GM19467 (cell line): ENCODE data around the gene WNK3.

Experiments used
- ATAC-seq: cut with Tn5 transposase; IDR thresholded peaks from one replicate; pipeline ENCODE4 v1.9.1; 2021; ENCODE audit warnings: mild to moderate bottlenecking, moderate library complexity; ENCODE audit not compliant: unreplicated experiment

WNK3 gene

DNA sequence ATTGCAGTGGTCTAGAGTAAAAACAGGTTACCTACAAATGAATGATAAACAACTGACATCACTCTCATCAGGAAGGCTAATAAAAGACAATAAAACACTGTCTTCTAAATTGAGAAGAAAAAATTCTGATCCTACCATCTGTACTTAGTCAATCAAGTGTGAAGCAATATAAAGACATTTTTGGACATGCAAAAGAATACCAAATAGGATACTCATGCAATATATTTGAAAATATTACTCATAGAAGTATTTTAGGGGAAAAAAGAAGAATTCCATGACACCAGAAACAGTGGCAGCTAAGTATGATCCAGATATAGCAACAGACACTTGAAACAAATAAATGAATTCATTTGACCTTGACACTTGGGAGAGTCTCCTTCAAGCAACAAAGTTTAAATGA lies 111.0 kb downstream of the WNK3 start:
- no peak for ATAC-seq

DNA sequence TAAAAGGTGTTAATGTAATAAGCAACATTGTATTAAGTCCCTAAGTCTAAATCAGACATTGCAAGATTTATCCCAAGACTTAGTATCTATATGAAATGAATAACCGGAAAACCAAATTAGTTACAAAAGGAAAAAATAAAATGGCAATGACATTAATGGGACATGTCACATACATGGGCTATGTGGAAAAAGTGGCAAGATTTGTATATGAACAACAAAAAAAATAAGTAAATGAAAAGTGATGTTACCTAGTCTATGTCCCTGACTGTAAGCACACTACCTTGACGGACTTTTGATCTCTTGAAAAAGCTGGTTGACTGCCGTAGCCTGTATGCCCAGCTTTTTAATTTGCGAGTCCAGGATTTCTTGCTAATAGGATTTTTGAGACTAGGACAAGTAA lies 119.3 kb downstream of the WNK3 start:
- no peak for ATAC-seq

DNA sequence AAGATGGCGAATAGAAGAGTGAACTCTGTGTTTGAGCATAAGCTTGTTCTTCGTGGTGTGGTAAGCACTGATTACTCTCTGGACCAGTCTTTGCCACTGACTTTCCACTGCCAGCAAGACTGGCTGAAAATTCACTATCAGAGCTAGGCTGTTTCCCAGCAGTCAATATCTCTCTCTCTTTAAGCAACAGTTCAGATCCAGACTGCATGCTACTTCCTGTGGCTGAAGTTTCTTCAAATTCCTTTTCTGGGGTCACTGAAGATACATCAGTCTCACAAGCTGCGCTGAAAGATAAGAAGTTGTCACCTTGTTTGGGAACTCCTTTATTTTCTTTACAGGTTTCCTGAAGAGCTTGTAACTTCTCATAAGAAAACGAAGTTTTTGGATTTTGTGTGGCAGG lies 120.8 kb downstream of the WNK3 start:
- ATAC-seq = no peak

GRCh38 chrX:54230435-54231148 lies 127.3 kb downstream of the WNK3 start:
- no peak for ATAC-seq

- ATAC-seq = no peak
Measured at GRCh38 chrX:54223581-54223980, 134.3 kb downstream of the WNK3 start.

GRCh38 chrX:54213603-54214002 lies 144.2 kb downstream of the WNK3 start:
- no peak for ATAC-seq

DNA sequence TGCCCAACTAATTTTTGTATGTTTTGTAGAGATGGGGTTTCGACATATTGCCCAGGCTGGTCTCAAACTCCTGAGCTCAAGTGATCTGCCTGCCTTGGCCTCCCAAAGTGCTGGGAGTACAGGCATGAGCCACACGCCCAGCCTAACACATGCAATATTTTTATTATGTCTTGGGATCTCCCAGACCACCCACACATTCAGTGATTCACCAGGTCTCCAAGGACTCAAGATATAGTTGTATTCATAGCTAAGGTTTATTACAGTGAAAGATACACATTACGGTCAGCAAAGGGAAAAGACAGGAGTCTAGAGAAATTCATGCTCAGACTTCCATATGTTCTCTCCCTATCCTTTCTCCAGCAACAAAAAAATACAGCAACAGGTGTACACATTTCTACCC lies 149.3 kb downstream of the WNK3 start:
- ATAC-seq = no peak

- no peak for ATAC-seq
Measured at GRCh38 chrX:54198262-54198661, 159.6 kb downstream of the WNK3 start.

DNA sequence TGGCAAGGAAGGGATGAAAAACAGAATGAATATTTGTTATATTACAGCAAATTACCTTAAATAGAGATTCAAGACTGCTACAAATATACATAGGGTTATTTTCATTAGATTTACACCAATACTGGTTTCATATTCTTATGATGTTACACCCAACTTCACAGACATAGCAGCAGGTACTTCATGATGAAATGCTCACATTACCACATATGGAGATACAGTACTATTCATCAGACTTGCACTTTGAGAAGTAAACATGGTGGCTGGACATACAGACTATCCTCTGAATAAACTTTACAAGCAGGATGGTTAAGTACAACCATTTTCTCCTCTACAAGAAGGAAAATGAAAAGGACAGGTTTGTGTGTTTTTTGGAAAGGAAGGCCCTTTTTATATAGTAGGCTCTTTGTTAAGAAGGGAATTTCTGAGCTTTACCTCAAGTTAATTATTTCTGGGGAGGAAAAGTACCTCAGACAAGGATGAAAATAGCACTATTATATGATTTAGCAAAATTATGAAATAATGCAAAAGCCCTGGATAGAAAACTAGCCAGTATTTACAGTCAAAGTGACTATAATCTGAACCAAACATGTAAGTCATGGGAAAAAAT lies 162.8 kb downstream of the WNK3 start:
- ATAC-seq = no peak

DNA sequence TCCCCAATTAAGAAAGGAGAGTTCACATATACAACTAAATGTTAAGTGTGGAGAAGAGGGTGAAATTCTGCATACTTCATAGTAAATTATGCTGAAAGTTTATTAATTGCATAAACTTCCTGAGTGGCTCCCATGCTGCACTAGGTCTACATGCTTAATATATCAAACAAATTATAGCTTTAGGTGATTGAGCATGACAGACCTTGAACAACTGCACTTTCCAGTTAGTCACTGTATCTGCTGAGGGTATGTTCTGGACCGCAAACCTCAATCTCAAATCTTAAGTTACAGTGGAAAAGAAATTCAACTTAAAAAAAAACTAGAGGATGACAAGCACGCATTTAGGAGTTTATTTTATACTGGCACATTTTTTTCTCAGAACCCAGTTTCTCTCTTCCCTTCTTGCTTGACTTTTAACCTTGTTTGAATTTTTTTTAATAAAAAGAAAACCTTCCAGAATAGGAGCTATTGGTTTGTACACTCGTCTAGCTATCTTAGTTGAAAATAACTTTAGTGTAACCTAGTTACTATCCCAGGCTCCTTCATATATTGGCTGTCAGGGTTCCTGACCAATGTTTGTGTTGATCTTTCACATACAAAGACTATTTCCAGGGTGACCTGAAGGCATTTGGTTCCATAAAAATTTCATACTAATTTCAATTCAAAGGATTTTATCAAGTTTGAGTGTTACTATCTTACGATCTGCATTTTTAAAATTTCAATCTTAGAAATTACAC lies 164.6 kb downstream of the WNK3 start:
- no peak for ATAC-seq

DNA sequence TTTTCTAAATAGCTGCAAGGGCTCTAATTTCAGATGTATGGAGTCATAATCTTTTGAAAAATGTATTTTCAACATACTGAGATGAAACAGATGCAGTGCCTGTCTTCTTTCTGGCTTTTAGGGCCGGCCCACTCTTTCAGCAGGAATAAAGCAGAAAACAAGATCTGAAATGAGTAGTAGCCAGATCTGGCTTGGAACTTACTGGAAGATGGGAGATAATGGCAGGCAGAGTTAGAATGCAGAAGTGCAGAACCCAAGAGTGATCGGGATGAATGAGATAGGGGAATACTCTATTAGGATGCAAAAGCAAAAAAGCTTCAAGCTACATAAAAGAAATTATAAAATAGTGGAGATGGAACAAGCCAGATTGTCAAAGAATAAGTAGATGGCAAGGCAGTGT lies 173.4 kb downstream of the WNK3 start:
- no peak for ATAC-seq

DNA sequence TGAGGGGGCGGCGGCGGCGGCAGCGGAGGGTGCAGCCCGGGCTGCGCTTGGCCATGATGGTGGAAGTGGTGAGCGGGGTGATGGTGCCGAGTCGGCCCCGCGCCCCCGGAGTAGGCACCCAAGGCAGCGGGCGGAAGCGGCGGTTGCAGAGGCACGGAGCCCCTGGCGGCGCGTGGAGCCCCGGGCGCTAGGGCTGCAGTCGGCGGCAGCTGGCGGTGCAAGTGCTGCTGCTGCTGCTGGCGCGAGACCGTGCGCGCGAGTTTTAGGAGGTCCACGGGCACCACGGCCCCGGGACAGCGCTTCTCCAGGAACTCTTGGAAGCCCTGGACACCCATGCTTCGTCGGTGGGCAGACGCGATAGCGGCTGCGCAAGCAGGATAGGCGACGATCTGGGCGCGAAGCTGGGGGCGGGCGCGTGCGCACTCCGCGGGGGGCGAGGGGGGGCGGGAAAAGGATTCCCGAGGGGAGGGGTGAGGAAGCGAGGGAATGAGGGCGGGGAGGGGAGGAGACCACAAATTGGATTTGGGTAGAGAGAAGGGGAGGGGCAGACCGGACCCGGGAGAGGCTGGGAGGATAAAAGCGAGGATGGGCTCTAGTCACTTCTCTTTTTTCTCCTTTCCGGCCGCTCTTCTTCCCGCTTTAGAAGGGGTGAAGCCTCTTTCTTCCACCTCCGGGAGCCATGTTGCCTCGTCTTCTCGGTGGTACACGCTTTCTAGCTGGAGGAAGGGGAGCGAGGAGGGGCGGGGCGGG lies 174.8 kb downstream of the WNK3 start, which contains the start of gene FAM120C:
FAM120C (minus strand) TSS at position 391 of the 750 bp plus-strand sequence; CDS start at position 335, 56 bp downstream.
- peak; percentile 30 for ATAC-seq

- peak; percentile 70 for ATAC-seq
Measured at GRCh38 chrX:54182194-54182863, 175.5 kb downstream of the WNK3 start.

GRCh38 chrX:54181202-54181953 lies 176.5 kb downstream of the WNK3 start:
- ATAC-seq = no peak

DNA sequence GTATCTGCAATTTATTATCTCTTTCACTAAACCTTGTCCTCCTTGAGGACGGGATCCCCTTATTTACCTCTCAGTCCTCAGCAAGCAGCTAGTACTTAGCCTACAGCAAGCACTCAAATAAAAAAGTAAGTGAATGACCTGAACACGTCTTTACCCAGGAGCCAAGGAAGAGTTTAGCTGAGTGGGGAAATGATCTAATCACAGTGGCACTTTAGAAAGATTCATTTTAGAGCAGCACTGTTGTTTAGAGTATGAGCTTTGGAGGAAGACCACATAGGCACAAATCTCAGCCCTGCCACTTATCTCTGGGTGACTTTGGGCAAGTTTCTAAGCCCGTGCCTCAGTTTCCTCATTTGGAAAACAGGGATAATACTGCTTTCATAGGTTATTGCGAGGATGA lies 177.4 kb downstream of the WNK3 start:
- no peak for ATAC-seq

DNA sequence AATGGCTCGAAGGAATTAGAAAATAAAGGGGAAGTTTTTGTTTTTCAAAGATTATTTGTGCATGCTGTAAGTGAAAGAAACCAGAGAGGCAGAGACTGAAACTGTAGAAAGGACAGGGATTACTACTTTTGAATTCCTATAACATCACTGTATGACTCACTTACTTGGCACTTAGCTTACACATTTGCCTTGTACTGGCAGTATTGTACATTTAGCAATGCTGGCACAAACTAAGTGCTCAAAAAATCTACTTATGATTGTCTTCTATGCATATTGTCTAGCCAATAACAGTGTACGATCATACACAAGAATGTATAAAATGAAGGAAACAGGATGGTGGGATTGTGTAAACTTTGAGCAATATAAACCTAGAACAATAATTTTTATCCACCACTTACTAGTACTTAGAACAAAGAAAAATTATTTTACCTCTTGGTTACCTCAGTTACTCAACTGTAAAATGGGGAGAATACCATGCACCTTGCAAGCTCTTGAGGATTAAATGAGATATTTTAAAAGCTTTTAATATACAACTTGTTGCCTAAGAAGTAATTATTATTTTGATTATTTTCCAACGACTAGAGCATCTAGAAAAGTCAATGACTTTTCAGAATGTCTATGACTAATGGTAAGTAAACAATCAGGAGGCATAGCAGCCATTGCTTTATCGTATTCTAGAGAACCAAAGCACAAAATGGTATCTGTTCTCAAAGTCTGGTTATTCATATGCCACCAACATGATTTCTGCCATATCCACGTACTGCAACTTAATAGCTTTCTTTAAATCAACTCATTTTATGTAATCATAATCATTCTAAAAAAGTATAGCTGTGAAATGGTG lies 179.5 kb downstream of the WNK3 start:
- ATAC-seq = no peak

DNA sequence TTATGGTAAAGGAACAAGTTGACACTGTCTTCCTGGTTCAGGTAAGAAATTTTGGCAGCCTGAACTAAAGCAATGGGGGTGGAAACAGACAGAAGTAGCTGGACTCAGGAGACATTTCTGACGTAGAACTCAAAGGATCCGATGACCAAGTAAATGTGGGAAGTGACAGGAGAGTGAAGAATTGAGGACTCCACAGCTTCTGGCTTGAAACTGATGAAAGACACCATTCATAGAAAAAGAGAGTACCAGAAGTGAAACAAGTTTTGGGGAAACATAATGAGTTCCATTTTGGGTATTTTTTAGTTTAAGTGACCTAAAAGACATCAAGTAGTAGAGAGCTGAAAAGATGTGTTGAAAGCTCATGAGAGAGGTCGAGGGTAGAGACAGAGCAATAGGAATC lies 180.5 kb downstream of the WNK3 start:
- ATAC-seq = no peak

DNA sequence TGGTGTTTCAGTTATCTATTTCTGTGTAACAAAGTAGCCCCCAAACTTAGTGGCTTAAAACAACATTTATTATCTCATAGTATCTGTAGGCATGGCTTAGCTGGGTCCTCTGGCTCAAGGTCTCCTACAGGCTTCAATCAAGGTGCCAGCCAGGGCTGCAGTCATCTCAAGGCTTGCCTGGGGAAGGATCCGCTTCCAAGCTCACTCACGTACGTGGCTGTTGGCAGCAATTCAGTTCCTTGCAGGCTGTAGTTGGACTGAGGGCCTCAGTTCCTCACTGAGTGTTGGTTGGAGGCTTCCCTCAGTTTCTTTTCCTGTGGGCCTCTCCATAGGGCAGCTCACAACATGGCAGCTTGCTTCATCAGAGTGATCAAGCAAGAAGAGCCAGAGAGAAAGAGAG lies 184.1 kb downstream of the WNK3 start:
- no peak for ATAC-seq

DNA sequence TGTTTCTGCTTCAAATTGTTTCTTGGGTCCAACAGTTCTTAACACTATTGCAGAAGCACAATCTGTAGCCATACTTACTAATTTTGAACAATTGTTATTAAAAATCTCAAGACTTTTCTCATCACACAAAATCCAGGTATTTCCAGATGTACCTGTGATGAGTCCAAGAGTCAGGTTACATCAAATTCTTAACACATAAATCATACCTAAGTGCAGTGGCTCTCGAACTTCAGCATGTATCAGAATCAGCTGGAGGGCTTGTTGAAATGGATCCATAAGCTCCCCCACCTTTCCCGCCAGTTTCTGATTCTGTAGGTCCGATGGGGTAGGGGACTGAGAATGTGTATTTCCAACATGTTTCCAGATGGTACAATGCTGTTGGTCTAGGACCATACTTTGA lies 185.4 kb downstream of the WNK3 start:
- no peak for ATAC-seq
